HCT116 (cell line): ENCODE measurements around the gene MECP2. TPM values are rescaled to one million over a fixed set of nuclear protein-coding genes. Genes with fewer than 3 reads are reported as not detected.

Source experiments
- ATAC-seq: fragments of 200-7000 bp; cut with Tn5 transposase; 2 replicates; pipeline ENCODE4 v1.9.1; 2020; ENCODE audit warnings: mild to moderate bottlenecking, moderate library complexity
- BruUV-seq: library from RNA; stranded (reverse); fragments of 400-500 nt; replicated peaks from 2 replicates; lab custom pipeline; 2021; lab: Mats Ljungman, UMichigan
- CTCF ChIA-PET: fragments of 300-600 bp; sonication (Branson Sonifier 250); formaldehyde crosslinking; loops from one replicate; lab custom pipeline; 2021; ENCODE audit warnings: antibody characterized with exemption; lab: Charles Lee
- POLR2A ChIA-PET: fragments of 300-600, 350-600 bp; sonication (Branson Sonifier 250); formaldehyde crosslinking; loops from one replicate; lab custom pipeline; 2021; ENCODE audit warnings: antibody characterized with exemption; lab: Charles Lee
- RAD21 ChIA-PET, 2 experiments: fragments of 300-600 bp; sonication (Branson Sonifier 250); formaldehyde crosslinking; loops; one replicate each; lab custom pipeline; 2023; ENCODE audit warnings: low total read pairs in 2 of 2; ENCODE audit not compliant: uncharacterized antibody in 2 of 2, unreplicated experiment in 2 of 2, low non-redundant PET in 1 of 2; lab: Charles Lee
- DNase-seq: peaks from one replicate; pipeline ENCODE4 v3.0.0-alpha.2; 2010; ENCODE audit warnings: low read depth, low spot score
- H2AFZ ChIP-seq: fragments of 200-600 bp; shearing (Covaris generic), sonication (generic); 2 replicates; pipeline ENCODE4 v1.6.1; 2017; ENCODE audit warnings: low read depth, mixed run types, mixed read lengths, antibody characterized with exemption, low read length; ENCODE audit not compliant: poor library complexity, severe bottlenecking
- H3K27ac ChIP-seq: 2 replicates; pipeline ENCODE4 v1.5.1; 2012; ENCODE audit warnings: low read depth, low read length
- H3K27me3 ChIP-seq: fragments of 200-600 bp; sonication (generic); 2 replicates; pipeline ENCODE4 v1.6.1; 2016; ENCODE audit warnings: mixed run types, low read length, mixed read lengths; ENCODE audit not compliant: insufficient read depth
- H3K36me3 ChIP-seq, 2 experiments: fragments of 200-500 bp in 1 of 2; fragments of 200-600 bp in 1 of 2; sonication (Bioruptor generic) in 1 of 2; sonication (generic) in 1 of 2; 2 replicates each; pipeline versions ENCODE4 v1.5.1 to v1.6.1; 2014 to 2016; ENCODE audit warnings: low read length in 2 of 2, inconsistent platforms in 1 of 2, mixed read lengths in 1 of 2, mixed run types in 1 of 2; ENCODE audit not compliant: insufficient read depth in 2 of 2, control insufficient read depth in 1 of 2
- H3K4me1 ChIP-seq, 2 experiments: fragments of 200-600 bp in 1 of 2; sonication (generic) in 1 of 2; 2 replicates each; pipeline versions ENCODE4 v1.5.1 to v1.6.1; 2012 to 2017; ENCODE audit warnings: low read length in 2 of 2, inconsistent platforms in 1 of 2, mild to moderate bottlenecking in 1 of 2, mixed read lengths in 1 of 2, mixed run types in 1 of 2, moderate library complexity in 1 of 2; ENCODE audit not compliant: insufficient read depth in 2 of 2, control insufficient read depth in 1 of 2
- H3K4me2 ChIP-seq: fragments of 200-600 bp; sonication (generic); 2 replicates; pipeline ENCODE4 v1.6.1; 2017; ENCODE audit warnings: mixed run types, low read length, mixed read lengths
- H3K4me3 ChIP-seq, 2 experiments: fragments of 200-600 bp in 1 of 2; sonication (generic) in 1 of 2; replicated peaks in 1 of 2; 2 replicates each; pipeline ENCODE4 v1.5.1; 2011 to 2016; ENCODE audit warnings: low read length in 2 of 2, control low read depth in 1 of 2, low read depth in 1 of 2, mild to moderate bottlenecking in 1 of 2, mixed read lengths in 1 of 2, mixed run types in 1 of 2
- H3K79me2 ChIP-seq: fragments of 200-600 bp; sonication (generic); 2 replicates; pipeline ENCODE4 v1.6.1; 2017; ENCODE audit warnings: mild to moderate bottlenecking, mixed run types, low read length, moderate library complexity, mixed read lengths; ENCODE audit not compliant: insufficient read depth
- H3K9ac ChIP-seq: fragments of 200-600 bp; sonication (generic); 2 replicates; pipeline ENCODE4 v1.6.1; 2016; ENCODE audit warnings: low read length, mixed read lengths
- H3K9me2 ChIP-seq: fragments of 200-600 bp; sonication (generic), shearing (Covaris generic); 2 replicates; pipeline ENCODE4 v1.6.1; 2017; ENCODE audit warnings: mixed run types, mild to moderate bottlenecking, moderate library complexity; ENCODE audit not compliant: insufficient read depth
- H3K9me3 ChIP-seq, 2 experiments: fragments of 200-500 bp in 1 of 2; fragments of 200-600 bp in 1 of 2; sonication (Bioruptor generic) in 1 of 2; sonication (generic) in 1 of 2; 2 replicates each; pipeline ENCODE4 v1.6.1; 2014 to 2017; ENCODE audit warnings: low read length in 2 of 2, mixed read lengths in 2 of 2, inconsistent platforms in 1 of 2, low read depth in 1 of 2, mild to moderate bottlenecking in 1 of 2, mixed run types in 1 of 2, moderate library complexity in 1 of 2; ENCODE audit not compliant: control insufficient read depth in 1 of 2, insufficient read depth in 1 of 2
- H4K20me1 ChIP-seq: fragments of 200-600 bp; sonication (generic), shearing (Covaris generic); 2 replicates; pipeline ENCODE4 v1.6.1; 2017; ENCODE audit warnings: mixed run types, mild to moderate bottlenecking, moderate library complexity; ENCODE audit not compliant: insufficient read depth
- ATF3 ChIP-seq: IDR thresholded peaks from 2 replicates; pipeline ENCODE4 v1.6.1; 2012
- CBX3 ChIP-seq: IDR thresholded peaks from 2 replicates; pipeline ENCODE4 v1.6.1; 2012; ENCODE audit warnings: low read depth
- CEBPB ChIP-seq: IDR thresholded peaks from 2 replicates; pipeline ENCODE4 v1.6.1; 2012; ENCODE audit warnings: low read depth
- CTCF ChIP-seq, 3 experiments: fragments of 200-600 bp in 1 of 3; sonication (generic) in 1 of 3; IDR thresholded peaks in 2 of 3; conservative IDR thresholded peaks in 1 of 3; 2 replicates each; pipeline ENCODE4 v1.5.1; 2012 to 2017; ENCODE audit warnings: low read depth in 2 of 3, low read length in 2 of 3, antibody characterized with exemption in 1 of 3, borderline replicate concordance in 1 of 3, control low read depth in 1 of 3, mild to moderate bottlenecking in 1 of 3, mixed read lengths in 1 of 3, mixed run types in 1 of 3, moderate library complexity in 1 of 3; ENCODE audit not compliant: insufficient read depth in 1 of 3
- EGR1 ChIP-seq: IDR thresholded peaks from 2 replicates; pipeline ENCODE4 v1.6.1; 2012; ENCODE audit warnings: low read depth
- ELF1 ChIP-seq: IDR thresholded peaks from 2 replicates; pipeline ENCODE4 v1.6.1; 2012; ENCODE audit warnings: low read depth, borderline replicate concordance
- FOSL1 ChIP-seq: IDR thresholded peaks from 2 replicates; pipeline ENCODE4 v1.6.1; 2012; ENCODE audit warnings: low read depth
- JUND ChIP-seq: IDR thresholded peaks from 2 replicates; pipeline ENCODE4 v1.6.1; 2012
- MAX ChIP-seq: IDR thresholded peaks from 2 replicates; pipeline ENCODE4 v1.6.1; 2012
- POLR2A ChIP-seq: IDR thresholded peaks from 2 replicates; pipeline ENCODE4 v1.7.0; 2011; ENCODE audit warnings: borderline replicate concordance; ENCODE audit not compliant: insufficient read depth, insufficient read length; ENCODE audit errors: extremely low read depth
- RAD21 ChIP-seq: IDR thresholded peaks from 2 replicates; pipeline ENCODE4 v1.6.1; 2012; ENCODE audit warnings: low read depth, mild to moderate bottlenecking
- REST ChIP-seq: IDR thresholded peaks from 2 replicates; pipeline ENCODE4 v1.6.1; 2012; ENCODE audit warnings: low read depth
- SIN3A ChIP-seq: IDR thresholded peaks from 2 replicates; pipeline ENCODE4 v1.6.1; 2012; ENCODE audit warnings: low read depth
- SP1 ChIP-seq: IDR thresholded peaks from 2 replicates; pipeline ENCODE4 v1.6.1; 2012; ENCODE audit warnings: low read depth
- SRF ChIP-seq: IDR thresholded peaks from 2 replicates; pipeline ENCODE4 v1.6.1; 2012; ENCODE audit warnings: low read depth
- TCF7L2 ChIP-seq: IDR thresholded peaks from 2 replicates; pipeline ENCODE4 v1.7.0; 2011; ENCODE audit warnings: borderline replicate concordance, inconsistent platforms; ENCODE audit not compliant: insufficient read depth, insufficient read length; ENCODE audit errors: extremely low read depth
- YY1 ChIP-seq: IDR thresholded peaks from 2 replicates; pipeline ENCODE4 v1.6.1; 2011; ENCODE audit warnings: low read length, low read depth, moderate library complexity, mild to moderate bottlenecking; ENCODE audit not compliant: insufficient replicate concordance; ENCODE audit errors: extremely low read depth
- ZBTB33 ChIP-seq: IDR thresholded peaks from 2 replicates; pipeline ENCODE4 v1.6.1; 2011; ENCODE audit warnings: mild to moderate bottlenecking, low read length, moderate library complexity; ENCODE audit not compliant: insufficient replicate concordance; ENCODE audit errors: extremely low read depth
- ZFX ChIP-seq: fragments of 450-650 bp; IDR thresholded peaks from 2 replicates; pipeline ENCODE4 v1.6.1; 2017
- intact Hi-C: fragments of 100-400 bp; cut with micrococcal nuclease; formaldehyde crosslinking; loops from 2 replicates; pipeline ENCODE4 v1.10.0; 2022
- total RNA-seq: library from RNA; stranded (reverse); gene quantifications from one replicate; pipeline ENCODE4 v1.2.1, GENCODE V29; 2021; ENCODE audit not compliant: unreplicated experiment

Gene MECP2
- total RNA-seq, 1 experiment from 2014 or later: 32.4 TPM

- BruUV-seq: no TSS peak
- Histone ChIP-seq H3K27me3 (no peaks in the 10 kb centered on the region), H3K9ac (peak within 1 kb of the TSS; percentile 88), H3K4me2 (peak within 1 kb of the TSS; percentile 81), H3K4me3 (peak within 1 kb of the TSS; percentile 68 to 69), H3K9me2 (no peaks in the 10 kb centered on the region), H3K9me3 (no peaks in the 10 kb centered on the region), H4K20me1 (no peaks in the 10 kb centered on the region), H3K27ac (peak within 1 kb of the TSS; percentile 88), H2AFZ (no peak within 1 kb of the TSS), H3K79me2 (peaks cover 42% of the 10 kb centered on the region), H3K4me1 (peaks cover 9 to 31% of the 10 kb centered on the region in 2 experiments), H3K36me3 (peaks cover 2 to 5% of the 10 kb centered on the region in 2 experiments; a peak in 1 of 4 replicates)
- intact Hi-C loops: no loop called here
- DNase-seq (no peak), ATAC-seq (peak; percentile 69)
- ChIA-PET CTCF (no interaction called here), POLR2A (no interaction called here), RAD21 (no interaction called here)
- TF ChIP-seq POLR2A: peak; percentile 43
- TF ChIP-seq ELF1: no peak
- TF ChIP-seq SP1: no peak
- no peak for TF ChIP-seq MAX
- no peak for TF ChIP-seq CTCF (IDR thresholded peaks at IDR 0.05 in 2 of 3, conservative IDR thresholded peaks at IDR 0.05 in 1 of 3; ENCODE audit: borderline replicate concordance in 1 of 3, insufficient read depth in 1 of 3, low read depth in 2 of 3, low read length in 2 of 3)
- no peak for TF ChIP-seq JUND
- TF ChIP-seq FOSL1: no peak
- TF ChIP-seq YY1: peak; percentile 87
- TF ChIP-seq ATF3: no peak
- no peak for TF ChIP-seq CBX3
- peak; percentile 82 for TF ChIP-seq ZFX
- TF ChIP-seq CEBPB: no peak
- no peak for TF ChIP-seq RAD21
- no peak for TF ChIP-seq ZBTB33
- TF ChIP-seq REST: no peak
- TF ChIP-seq SIN3A: no peak
- TF ChIP-seq TCF7L2: no peak
- no peak for TF ChIP-seq EGR1
- no peak for TF ChIP-seq SRF
Observed at GRCh38 chrX:154019633-154020528, 77.6 kb downstream of the MECP2 start, which contains the start of gene IRAK1. Gene IRAK1 (minus strand): TSS chrX:154019902. CDS start chrX:154019812, 90 bp downstream.
